HG03060 (cell line): ENCODE measurements around the gene MCRIP1.

ENCODE experiments used
- ATAC-seq: cut with Tn5 transposase; IDR thresholded peaks from one replicate; pipeline ENCODE4 v1.9.1; 2021; ENCODE audit warnings: low read depth, moderate number of reproducible peaks; ENCODE audit not compliant: unreplicated experiment

MCRIP1 gene

DNA sequence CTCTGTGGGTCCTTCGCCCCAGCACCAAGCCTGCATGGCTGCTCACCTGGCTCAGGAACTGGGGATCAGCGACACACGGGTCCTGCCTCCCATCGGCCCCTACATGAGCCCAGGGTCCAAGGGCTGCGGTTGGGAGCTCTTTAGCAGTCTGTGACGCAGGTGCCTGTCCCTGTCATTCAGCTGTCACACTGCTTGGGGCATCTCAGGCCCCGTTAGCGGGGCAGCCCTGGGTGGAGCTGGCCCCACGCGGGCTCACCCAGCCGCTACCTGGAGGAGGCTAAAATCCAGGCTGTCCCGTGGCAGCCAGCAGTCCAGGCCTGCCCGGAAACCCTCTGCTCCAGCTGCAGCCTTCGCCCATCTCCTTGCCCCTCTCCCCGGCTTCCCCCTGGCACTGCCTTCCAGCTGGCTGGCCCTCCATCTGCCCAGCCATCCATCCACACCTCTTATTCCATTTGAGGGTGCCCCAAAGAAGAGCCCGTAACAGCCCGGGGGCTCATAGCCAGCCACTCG, 25.8 kb downstream of the MCRIP1 start:
- no peak for ATAC-seq

DNA sequence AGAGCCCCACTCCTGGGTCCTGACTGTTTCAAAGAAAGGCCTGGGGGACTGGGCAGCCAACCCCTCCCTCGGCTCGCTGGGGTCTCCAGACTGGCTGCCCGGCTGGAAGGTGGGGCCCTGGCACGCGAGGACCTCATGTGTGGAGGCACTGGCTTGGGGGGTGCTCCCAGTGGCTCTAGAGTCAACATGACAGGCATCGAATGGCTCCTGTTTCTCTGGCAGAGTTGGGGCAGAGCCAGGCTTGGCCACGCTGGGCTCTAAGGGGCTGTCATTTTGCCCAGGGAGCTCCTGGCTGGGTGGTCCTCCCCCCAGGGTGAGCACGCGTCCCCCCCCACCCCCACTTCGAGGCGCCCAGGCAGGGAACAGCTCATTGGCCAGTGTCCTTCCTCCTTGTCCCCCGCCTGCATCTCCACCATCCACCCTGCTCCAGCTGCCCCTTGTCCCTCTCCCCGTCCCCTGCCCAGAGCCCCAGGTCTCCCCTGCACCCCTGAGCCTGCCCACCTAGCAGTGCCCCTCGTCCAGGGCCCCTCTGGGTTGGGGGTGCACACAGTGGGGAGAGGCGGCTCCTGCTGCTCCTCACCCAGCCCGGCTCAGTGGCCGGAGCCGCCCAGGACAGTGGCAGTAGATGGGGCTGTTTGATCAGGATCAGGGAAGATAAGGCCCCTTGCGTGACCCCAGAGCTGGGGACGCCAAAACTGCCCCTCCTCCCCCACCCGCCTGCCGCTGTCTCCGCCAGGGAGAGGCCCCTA, 26.5 kb downstream of the MCRIP1 start:
- no peak for ATAC-seq

DNA sequence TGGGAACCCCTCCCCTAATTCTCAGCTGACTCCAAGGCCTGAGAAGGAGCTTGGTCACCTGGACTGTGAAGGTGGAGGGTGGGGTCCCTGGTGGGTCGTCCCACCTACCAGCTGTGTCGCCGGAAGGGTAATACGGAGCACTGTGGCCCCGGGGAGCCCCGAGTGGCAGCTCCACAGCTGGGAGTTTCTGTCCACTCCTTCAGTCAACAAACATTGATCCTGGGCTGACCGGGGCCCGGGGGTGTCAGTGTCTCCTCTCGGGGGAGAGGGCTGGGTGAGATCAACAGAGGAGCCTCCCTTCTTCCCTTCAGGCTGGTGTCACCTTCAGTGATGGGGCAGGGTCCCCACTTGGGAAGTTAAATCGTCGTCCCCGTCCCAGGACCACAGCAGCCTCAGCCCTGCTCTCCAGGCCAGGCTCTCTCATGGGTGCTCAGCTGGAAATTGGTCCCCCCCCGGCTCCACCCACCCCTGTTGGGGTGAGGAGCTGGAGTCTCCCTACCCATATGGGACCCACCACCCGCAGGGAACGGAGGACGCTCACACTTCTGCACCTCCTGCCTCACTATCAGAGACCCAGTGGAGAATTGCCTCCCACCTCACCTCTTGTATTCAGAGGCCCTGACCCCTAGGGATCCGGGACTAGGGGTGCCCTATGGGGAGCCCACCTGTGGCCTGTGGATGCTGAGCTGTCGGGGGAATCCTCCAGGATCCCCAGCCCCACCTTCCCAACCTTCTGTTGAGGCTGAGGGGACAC, 27.2 kb downstream of the MCRIP1 start:
- no peak for ATAC-seq

DNA sequence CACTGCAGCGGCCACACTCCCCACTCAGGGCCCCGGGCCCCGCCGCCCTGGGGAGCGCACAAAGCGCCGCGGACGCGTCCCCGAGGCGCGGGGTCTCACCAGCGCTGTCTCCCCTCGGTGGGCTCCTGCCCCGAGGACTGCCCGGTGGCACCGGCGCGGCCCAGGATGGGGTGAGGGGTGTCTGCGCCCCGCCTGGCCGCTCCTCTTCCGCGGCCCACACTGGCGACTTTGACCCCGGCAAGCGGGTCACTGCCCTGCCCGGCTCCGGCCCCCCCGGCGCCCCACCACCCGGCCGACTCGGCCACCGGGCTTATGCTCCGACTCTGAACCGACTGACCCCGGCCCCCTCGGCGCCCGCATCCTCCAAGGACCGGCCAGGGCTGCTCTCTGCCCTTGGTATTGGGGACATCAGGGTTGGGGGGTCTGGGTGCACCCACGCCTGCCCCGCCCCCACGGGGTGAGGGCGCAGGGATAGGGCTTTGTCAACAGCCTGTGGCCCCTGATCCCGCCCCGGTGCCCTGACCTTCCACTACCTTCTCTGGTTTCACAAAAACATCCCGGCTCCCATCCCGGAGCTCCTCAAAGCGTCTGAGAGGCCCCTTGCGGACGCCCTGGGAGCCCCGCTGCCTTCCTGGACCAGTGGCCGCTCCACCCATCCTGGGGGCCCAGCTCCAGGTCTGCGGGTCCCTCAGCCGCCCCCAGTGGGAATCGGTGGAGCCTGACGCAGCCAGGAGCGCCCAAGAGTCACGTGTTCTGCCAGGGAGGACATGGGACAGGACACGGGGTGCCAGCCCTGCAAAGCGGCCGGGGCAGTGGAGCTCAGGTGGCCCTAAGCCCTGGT, 28.3 kb downstream of the MCRIP1 start:
- ATAC-seq, result no peak

DNA sequence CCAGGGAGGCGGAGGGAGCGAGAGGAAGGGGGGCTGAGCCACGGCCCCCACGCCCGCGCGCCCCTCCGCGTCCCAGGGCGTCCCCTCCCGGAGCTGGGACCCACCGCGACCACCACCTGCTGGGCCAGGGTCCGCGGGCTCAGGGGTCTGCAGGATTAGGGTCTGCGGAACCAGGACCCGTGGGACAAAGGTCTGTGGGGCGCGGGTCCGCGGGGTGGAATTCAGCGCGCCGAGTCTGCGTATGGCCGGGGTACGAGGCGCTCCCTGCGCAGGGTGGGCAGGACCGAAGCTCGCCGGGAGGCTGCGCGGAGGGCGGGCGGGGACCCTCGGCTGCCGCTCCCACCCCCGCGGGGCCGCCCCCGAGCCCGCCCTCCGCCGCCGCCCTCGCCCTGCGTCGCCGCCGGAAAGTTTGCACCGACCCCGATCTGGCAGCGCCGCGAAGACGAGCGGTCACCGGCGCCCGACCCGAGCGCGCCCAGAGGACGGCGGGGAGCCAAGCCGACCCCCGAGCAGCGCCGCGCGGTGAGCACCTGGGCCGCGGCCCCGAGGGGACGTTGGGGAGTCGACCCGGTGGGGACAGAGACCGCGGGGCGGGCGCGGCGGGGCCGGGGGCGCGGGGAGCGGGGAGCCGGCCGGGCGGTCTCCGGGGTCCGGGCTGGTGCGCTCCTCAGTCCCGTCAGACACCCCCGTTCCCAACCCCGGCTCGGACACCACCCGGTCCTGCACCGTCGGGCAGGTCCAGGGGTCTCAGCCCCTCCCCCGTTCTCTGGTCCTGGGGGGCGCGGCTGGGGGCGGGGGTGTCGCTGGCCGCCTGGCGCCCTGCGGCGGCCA, 29.1 kb downstream of the MCRIP1 start, which contains the start of gene GCGR:
GCGR (plus strand) TSS at position 423 of the 831 bp plus-strand sequence. CDS start 4,869 bp downstream, outside the sequence.
- ATAC-seq, result no peak

DNA sequence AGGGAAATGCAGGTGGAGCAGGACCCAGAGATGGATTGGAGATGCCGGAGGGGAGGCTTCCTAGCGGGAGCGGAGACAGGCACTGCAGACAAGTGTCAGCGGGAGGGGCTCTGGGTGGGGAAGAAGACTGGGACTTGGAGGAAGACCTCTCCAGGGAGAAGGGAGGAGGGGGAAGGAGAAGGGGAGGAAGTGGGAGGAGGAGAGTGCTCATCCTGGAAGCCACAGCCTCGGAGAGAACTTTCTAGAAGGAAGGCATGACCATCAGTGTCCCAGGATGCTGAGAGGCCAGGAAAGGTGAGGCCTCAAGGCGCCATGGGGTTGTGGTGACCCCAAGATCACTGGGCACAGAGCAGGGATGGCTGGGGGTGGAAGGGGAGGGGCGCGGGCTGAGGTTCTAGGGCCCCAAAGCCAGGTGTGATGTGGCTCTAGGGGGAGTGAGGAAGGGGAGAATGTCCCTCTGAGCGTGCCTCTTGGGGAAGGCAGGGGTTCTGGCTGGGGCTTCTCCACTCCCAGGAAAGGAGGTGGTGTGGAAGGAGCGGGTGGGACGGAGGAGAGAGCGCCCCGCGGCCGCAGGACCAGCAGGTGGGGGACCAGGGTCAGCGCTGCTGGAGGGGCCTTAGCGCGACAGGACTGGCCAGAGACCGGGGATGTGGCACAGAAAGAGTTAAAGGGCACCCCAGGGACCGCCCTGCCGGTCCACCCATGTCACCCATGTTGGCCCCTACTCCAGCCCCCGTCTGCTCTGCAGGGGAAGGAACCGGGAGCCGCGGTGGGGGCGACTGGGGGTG, 30.0 kb downstream of the MCRIP1 start:
- no peak for ATAC-seq

DNA sequence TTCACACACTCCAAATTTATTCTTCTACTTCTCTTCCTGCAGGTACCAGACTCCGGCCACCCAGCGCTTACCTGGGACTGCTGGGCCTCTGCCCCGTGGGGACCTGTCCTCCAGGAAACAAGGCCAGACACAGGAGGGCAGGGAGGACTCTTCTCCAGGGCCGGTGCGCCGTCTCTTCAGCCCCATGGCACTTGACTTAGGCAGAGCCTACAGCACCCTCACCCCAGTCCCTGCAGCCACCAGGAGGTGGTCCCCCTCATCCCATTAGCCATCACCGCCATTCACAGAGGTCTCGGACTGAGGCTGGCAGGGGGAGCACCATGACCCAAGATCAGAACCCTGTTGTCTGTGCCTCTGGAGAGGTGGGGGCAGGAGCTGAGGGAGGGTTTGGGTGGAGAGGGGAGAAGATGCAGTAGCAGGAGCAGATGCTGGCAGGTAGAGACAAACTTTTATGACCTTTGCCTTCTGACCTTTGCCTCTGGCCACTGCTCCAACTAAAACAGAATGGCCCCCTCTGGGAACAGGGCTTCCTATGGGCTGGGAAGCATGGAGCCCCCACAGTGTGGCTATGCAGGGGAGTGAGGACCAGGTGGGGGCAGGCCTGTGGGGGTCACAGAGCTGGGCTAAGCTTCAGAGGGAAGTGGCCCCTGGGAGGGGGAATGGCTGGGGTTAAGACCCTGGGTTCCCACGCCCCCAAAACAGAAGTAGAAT, 30.9 kb downstream of the MCRIP1 start:
- ATAC-seq, result no peak

DNA sequence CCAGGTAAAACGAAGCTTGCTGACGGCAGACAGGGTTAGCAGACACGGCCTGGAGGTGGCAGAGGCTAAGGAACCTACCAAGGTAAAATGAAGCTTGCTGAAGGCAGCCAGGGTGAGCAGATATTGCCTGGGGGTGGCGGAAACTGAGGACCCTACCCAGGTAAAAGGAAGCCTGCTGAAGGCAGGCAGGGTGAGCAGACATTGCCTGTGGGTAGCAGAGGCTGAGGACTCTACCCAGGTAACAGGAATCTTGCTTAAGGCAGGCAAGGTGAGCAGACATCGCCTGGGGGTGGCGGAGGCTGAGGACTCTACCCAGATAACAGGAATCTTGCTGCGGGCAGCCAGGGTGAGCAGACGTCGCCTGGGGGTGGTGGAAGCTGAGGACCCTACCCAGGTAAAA, 31.8 kb downstream of the MCRIP1 start:
- ATAC-seq, result no peak

DNA sequence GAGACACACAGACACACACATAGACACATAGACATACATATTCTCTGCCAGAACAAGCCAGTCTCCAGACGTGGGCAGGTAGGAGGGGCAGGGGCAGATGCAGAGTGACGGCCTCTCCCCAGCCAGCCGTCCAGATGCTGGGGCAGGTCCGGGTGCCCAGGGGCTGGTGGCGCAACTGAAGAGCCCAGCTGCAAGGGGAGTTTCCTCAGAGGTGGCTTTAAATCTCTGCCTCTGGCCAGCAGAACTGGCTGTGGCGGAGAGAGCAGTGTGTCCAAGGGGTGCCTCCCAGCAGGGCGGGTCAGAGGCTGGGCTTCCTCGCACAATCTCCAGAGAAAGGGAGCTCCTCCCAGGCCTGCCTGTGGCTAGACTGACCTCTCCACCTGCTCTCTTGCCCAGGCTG, 38.6 kb downstream of the MCRIP1 start:
- ATAC-seq, result no peak

DNA sequence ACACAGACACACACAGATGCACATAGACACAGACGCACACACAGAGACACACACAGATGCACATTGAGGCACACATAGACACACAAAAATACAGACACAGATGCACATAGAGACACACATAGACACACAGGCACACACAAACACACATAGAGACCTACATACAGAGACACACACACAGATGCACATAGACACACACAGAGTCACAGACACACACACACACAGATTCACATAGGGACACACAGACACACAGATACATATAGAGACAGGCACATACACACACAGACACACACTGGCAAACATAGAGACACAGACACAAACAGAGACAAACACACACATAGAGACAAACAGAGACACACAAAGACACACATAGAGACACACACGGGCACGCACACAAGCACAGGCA, 39.0 kb downstream of the MCRIP1 start:
- ATAC-seq, result no peak

DNA sequence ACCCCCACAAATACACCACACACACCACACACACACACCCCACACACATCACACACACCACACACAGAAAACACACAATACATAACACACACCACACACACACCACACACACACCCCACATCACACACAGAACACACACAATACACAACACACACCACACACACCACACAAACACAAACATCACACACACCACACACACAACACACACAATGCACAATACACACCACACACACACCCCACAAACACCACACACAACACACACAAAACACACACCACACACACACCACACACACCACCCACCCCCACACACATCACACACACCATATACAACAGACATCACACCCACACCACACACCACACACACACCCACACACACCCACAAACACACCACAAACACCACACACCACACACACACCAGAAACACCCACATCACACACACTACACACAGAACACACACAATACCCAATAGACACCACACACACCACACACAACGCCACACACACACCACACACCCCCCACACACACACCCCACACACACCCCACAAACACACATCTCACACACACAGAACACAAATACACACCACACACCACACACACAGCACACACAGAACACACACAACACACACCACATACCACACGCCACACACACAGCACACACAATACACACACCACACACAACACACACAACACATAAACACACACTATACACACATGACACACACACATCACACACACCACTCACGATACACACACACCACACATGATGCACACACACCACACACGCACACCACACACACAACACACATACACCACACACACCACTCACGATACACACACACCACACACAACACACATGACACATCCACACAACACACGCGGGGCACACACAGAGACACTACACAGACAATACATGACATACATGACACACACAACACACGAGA, 40.1 kb downstream of the MCRIP1 start:
- ATAC-seq, result no peak
